GM19467 (cell line): ENCODE measurements around the gene CCT2.

ENCODE experiments used
- ATAC-seq: cut with Tn5 transposase; IDR thresholded peaks from one replicate; pipeline ENCODE4 v1.9.1; 2021; ENCODE audit warnings: mild to moderate bottlenecking, moderate library complexity; ENCODE audit not compliant: unreplicated experiment

CCT2 gene

DNA sequence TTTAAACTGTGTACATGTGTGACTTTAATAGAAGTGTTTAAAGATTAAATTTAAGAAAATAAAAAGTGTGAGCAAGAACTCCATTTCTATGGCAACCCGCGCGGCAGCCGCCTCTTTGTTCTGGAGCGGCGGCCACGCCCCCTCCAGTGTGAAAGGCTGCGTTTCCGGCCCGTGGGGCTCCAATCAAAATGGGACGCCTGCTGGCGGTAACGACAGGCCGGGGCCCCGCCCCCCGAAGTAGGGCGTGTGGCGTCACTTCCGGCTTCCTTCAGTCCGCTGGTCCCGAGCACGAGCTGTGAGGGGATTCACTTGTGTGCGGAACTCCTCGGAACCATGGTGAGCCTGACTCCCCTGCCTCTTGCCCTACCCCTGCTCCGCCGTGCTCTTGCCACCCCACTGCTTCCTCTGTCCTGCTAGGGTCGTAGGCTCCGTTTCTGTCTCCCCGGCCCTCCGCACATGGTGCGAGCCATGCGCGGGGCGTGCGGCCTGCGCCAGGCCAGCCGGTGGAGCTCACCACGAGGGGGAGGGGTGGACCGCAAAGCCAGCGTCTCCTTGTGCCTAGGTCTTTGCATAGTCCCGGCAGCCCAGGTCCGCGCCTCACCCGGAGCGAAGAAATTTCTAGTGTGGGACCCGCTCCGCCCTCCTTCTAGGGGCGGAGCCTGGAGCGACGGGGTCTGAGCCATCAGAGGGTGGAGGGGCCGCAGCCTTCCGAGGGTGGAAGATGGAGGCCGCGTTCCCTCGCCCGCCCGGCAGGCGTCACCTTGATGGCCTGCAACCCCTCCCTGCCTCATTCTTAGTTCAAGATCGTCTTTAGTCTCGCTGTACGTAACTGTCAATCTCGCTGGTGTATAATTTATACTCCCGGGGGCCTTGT is at the start of gene CCT2:
Gene CCT2, plus strand, starts transcription at position 271 of the 874 bp plus-strand sequence. Its CDS starts 63 bp downstream, at position 334.
- ATAC-seq = peak; percentile 93

GRCh38 chr12:69540987-69541386 is 44.3 kb upstream of the CCT2 start:
- ATAC-seq = no peak

DNA sequence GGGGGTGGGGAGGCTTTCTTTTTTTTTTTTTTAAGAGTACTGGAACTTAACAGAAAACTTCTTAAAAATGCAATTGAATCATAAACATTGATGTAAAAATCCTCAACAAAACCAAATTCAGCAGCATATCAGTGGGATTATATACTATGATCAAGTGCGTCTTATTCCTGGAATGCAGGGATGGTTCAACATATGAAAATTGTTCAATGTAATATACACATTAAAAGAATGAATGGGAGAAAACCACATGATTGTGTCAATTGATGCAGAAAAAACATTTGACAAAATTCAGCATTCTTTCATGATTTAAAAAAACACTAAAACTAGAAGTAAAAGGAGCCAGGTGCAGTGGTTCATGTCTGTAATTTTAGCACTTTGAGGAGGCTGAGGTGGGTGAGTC is 41.2 kb upstream of the CCT2 start:
- no peak for ATAC-seq

GRCh38 chr12:69545081-69545480 is 40.2 kb upstream of the CCT2 start:
- no peak for ATAC-seq

DNA sequence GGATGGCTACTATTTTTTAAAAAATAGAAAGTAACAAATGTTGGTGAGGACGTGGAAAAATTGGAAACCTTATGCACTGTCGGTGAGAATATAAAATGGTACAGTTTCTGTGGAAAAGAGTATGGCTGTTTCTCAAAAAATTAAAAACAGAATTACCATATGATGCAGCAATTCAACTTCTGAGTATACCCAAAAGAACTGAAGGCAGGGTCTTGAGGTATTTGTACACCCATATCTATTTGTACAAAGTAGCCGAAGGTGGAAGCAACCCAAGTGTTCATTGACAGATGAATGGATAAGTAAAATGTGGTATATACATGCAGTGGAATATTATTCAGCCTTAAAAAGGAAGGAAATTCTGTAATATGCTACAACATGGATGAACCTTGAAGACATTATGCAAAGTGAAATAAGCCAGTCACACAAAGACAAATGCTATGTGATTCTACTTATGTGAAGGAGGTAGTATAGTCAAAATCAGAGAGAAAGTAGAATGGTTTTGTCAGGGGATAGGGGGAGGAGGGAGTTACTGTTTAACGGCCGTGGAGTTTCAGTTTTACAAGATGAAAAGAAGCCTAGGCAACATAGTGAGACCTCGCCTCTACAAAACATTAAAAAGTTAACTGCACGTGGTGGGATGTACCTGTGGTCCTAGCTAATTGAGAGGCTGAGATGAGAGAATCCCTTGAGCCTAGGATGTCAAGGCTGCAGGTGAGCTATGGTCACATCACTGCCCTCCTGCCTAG is 38.4 kb upstream of the CCT2 start:
- peak; percentile 94 for ATAC-seq

DNA sequence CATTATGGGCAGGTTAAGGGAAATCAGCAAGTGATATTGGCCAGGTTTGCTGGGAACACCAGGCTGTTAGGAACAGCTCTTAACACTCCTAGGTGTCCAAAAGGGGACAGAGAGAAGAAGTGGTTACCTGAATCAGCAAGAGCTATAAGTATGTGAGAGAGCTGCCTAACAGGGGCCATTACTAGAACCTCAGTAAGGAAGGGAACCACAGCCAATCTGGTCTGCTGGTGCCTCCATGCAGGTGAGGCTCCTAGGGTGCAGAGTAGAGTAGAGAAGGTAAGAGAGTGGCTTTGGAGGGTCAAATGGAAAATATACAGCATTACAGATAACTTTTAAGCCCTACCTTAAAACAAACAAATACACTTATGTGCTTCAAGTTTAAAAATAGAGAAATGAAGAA is 36.6 kb upstream of the CCT2 start:
- no peak for ATAC-seq

GRCh38 chr12:69550569-69551350 is 34.5 kb upstream of the CCT2 start:
- no peak for ATAC-seq

GRCh38 chr12:69553628-69554248 is 31.5 kb upstream of the CCT2 start:
- ATAC-seq = no peak

DNA sequence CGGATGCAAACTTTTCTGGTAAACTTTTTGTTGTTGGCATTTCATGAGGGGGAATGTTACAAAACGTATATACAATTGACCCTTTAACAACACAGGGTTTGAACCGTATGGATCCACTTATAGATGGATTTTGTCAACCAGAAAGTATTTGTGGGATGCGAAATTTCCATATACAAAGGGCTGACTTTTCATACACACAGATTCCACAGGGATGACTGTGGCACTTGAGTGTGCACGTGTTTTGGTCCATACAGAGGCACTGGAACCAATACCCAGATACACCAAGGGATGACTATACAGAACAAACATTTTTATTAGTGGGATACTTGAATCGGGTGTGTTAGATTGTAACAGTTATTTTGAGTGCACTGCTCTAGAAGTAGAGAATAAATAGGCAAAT is 29.8 kb upstream of the CCT2 start:
- ATAC-seq = no peak

GRCh38 chr12:69556383-69556782 is 28.9 kb upstream of the CCT2 start:
- no peak for ATAC-seq

- no peak for ATAC-seq
These were observed 22.0 kb upstream of the CCT2 start for GRCh38 chr12:69563166-69563762.

DNA sequence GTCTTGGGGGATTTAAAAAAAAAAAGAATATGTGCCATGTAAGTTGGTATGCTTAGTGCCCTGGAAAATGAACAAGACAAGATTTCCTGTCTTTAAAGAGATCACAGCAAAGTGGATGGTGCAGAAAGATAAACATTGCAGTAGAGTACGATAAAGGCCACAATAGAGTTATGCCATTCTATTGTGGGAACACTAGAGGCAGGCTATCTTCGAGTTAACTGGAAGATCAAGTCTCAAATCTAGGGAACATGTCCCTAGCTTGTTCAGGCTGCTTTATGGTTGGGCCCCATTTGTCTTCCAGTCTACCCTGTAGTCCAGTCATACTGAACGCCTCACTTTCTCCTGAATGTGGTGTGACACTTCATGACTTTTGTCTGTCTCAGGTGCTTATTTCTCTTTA is 18.7 kb upstream of the CCT2 start:
- ATAC-seq = no peak

- ATAC-seq = no peak
These were observed 16.0 kb upstream of the CCT2 start for GRCh38 chr12:69569236-69569635.

- no peak for ATAC-seq
These were observed 15.2 kb upstream of the CCT2 start for GRCh38 chr12:69570000-69570516.

- peak; percentile 70 for ATAC-seq
These were observed 14.5 kb upstream of the CCT2 start for GRCh38 chr12:69570545-69571399.

DNA sequence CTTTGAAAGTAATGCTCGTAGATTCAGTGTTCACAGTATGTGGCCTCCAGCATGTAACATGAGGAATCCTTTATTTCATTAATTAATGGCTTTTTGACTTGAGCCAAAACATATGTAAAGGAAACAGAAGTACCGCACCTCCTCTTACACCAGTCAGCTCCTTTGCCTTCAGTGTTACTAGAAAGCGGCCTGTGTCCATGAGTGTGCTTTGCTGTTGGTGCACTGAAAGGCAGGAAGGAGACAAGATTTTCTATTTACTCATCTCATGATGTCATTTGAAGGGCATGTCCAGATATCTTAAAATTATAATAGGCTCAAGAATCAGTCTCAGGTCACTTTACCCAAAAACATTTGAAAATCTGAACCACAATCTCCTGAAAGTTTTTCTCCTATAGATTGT is 9.9 kb upstream of the CCT2 start:
- no peak for ATAC-seq

GRCh38 chr12:69578283-69578682 is 7.0 kb upstream of the CCT2 start:
- ATAC-seq = no peak

- ATAC-seq = no peak
These were observed 6.2 kb upstream of the CCT2 start for GRCh38 chr12:69579029-69579428.

- no peak for ATAC-seq
These were observed 5.2 kb upstream of the CCT2 start for GRCh38 chr12:69580074-69580473.
